Epidermal melanocyte (primary cell): ENCODE results near the gene COG7.

ENCODE experiments used
- DNase-seq: peaks from one replicate; pipeline ENCODE4 v3.0.0; 2011; ENCODE audit warnings: low spot score; ENCODE audit not compliant: insufficient read length

COG7 gene

DNA sequence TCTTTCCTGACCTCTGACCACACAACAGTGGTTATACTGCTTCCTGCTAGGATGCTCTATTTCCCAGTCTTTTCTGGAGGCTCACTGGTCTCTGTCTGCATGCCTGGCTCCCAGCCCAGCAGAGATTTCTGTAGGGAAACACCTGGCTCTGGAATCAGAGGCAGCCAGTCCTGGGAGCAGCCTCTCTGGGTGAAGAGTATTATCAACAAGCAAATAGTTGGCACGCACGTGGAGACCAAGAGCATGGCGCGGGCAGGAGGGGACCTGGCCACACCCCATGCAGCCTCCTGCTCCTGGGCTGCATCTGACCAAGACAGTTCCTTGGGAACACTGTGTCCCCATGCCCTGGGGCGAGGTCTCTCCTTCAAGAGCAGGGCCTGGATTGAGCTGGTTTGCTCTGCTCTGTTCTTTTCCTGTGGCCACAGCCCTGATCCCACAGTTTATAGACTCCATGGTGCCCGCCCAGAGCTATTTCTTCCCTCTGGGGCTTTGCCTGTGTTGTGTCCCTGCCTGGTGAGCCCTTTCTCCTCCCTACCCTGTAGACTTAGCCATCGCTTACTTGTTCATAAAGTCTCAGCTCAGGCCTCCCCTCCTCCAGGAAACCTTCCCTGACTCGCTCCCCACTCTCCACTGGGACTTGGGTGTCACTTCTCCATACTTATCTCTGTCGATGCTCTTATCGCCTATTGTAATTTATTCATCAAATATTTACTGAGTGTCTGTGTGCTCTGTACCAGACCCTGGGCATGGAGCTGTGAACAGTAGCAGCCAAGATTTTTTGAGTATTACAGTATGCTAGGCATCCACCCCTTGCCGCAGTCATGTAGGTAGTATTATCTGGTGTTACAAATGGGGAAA, 90.3 kb downstream of the COG7 start:
- DNase-seq, result no peak

DNA sequence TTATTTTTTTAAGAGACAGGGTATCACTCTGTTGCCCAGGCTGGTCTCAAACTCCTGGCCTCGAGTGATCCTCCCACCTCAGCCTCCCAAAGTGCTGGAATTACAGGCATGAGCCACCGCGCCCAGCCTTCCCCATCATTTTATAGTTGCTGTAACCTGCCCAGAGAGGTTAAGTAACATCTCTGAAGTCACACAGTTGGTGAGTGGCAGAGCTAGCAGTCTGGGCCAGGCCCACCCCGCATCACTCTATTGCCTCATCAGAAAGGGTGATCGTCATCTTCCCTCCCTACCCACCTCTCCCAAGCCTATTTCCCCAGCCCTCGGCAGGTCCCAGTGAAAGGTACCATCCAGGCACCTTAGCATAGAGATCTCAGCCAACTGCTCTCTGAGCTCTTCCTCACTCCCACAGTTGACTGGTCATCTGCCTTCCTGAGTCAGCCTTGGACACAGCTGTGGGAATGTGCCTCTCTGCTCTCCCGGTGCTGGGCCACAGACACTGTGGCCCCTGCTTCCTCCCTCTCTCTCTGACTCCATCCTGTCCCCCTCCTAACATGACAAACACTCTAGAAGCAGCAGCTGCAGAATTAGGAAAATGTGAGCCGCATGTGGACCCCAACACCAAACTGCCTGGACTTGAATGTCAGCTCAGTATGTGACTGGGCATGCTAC, 93.8 kb downstream of the COG7 start:
- DNase-seq, result no peak

DNA sequence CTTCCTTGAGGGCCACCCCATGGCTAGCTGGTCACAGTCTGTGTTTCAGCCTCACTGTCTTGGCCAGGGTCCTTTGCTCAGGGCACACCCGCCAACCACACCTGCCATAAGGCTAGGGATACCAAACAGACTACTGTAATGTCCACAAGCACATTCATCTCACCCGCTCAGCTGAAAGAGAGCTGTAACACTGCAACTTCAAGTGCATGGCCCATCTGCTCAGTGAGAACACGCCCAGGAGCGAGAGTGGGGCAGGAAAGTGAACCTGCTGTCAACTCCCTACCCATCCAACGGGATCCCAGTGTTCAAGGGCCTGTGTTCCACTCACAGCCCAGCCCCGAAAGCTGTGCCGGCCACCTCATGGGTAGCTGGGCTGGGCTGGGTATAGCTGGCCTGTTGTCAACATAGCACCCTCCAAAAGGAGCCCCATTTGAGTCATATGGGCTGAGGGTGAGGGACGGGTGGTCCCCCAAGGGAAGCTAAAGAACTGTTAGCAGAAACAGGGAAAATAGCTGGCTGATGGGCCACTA, 95.2 kb downstream of the COG7 start:
- no peak for DNase-seq

DNA sequence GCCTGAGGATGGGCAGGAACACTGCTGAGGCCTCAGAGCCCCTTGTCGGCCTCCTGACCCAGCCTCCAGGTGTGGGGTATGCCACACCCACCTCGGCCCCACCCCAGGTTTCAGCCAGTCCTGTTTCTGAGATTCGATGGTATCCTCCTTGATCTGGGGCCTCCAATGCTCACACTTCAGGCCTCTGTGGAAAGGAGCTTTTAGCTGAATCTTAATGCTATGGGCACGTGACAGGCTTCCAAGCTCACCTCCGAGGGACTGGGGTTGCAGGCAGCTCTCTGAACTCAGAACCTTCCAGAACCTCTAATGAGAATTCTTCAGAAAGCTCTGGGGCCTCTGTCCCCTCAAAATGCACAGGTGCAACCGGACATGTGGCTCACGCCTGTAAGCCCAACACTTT, 96.0 kb downstream of the COG7 start:
- DNase-seq, result no peak

DNA sequence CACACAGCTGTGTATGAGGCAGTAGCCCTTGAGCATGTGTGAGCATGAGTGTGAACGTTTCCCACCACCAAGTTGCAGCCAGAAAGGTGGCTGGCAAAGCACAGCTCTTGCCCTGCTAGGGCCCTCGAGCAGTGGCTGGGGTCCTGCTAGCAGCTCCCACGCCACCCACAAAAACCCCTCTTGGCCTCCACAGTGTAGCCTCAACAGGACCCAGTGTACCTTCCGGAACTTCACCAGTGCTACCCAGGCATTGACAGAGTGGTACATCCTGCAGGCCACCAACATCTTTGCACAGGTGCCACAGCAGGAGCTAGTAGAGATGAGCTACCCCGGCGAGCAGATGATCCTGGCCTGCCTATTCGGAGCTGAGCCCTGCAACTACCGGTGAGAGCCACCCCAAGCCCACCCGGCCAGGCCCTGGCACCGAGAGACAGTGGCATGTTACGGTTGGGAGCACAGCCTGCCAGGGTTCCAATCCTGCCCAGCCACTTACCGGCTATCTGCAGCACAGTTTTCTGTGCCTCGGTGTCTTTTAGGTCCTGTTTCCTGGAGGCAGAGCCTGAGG, 97.8 kb downstream of the COG7 start:
- no peak for DNase-seq

DNA sequence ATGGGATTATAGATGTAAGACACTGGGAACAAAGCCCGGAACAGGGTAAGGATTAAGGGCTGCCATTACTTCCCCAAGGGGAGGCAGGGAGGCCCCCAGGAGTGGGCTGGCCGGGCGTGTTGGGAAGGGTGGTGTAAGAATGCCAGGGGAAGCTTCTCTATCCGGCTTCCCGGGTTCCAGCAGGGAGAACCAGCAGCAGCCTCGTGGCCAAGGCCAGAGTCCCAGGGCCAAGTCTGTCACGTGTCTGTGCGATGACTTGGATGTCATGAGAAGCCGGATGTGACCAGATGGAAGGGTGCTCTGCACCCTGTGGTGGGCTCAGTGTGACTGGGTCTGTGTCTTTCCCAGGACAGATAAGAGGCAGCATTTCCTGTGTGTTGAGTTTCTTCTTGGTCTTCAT, 98.7 kb downstream of the COG7 start:
- no peak for DNase-seq

DNA sequence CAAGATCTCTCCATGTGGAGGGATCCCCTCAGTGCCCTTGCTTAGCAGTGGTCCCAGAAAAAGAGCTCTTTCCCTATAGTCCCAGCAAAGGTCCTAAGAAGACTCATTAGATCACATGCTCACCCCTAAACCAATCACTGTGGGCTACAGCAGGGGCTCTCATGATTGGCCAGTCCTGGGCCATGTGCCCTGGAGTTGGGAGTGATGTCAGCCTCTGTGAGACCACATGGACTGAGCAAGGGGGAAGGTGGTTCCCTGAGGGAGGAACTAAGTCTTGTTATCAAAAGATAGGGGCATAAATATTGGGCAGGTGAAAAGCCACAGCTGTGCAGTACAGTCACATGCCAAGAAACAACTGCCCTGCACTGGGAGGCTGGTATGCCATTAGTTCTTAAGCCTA, 99.5 kb downstream of the COG7 start:
- DNase-seq, result no peak

DNA sequence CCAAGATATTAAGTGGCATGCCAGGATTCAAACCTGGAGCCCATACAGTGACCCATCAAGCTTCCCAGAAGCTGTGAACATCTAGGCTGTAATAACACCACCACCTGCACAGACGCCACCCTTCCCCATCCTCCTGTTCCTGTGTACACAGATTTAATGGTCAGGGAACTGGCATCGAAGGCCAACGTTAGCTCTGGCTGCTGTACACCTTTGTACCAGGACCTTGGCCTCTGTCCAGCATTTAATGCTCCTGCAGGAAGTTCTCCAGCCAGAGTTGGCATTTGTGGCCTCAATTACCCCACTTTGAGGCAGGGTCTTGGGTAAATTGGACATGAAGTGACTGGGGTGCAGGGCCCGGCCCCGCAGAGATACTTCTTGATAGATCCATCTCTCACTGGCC, 101.6 kb downstream of the COG7 start:
- DNase-seq, result no peak

DNA sequence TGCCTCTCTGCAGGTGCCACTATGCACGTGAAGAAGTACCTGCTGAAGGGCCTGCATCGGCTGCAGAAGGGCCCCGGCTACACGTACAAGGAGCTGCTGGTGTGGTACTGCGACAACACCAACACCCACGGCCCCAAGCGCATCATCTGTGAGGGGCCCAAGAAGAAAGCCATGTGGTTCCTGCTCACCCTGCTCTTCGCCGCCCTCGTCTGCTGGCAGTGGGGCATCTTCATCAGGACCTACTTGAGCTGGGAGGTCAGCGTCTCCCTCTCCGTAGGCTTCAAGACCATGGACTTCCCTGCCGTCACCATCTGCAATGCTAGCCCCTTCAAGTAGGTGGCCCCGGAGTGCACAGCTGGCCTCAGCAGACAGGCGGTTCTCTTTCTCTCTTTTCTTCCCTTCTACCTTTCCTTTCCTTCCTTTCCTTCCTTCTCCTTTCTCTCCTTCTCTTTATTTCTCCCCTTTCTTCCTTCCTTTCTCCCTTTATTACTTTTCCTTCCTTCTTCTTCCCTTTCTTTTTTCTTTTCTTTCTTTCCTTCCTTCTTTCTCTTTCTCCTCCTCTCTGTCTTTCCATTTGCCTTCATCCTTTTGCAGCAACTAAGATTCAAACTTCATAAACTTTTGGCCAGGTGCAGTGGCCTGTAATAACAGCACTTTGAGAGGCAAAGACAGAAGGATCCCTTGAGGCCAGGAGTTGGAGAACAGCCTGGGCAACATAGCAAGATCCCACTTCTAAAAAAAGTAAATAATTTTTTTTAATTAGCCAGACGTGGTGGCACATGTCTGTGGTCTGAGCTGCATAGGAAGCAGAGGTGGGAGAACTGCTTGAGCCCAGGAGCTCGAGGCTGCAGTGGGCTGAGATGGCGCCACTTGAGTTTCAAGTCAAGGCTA, 104.2 kb downstream of the COG7 start:
- no peak for DNase-seq

DNA sequence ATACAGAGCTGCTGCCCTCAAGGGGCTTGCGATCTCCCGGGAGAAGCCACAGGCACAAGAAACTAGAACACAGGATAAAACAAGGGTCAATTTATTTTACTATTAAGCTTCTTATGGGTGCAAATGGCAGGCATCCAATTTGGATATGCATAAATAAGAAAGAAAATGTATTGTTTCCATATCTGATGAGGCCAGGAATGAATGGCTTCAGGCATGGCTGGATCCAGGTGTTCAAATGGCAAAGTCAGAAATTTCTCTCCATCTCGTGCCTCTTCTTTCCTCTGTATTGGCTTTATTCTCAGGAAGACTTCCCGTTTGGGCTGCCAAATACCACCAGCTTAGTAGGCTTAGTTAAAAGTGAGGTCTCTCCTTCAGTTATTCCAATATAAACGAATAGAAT, 107.8 kb downstream of the COG7 start:
- DNase-seq, result no peak

DNA sequence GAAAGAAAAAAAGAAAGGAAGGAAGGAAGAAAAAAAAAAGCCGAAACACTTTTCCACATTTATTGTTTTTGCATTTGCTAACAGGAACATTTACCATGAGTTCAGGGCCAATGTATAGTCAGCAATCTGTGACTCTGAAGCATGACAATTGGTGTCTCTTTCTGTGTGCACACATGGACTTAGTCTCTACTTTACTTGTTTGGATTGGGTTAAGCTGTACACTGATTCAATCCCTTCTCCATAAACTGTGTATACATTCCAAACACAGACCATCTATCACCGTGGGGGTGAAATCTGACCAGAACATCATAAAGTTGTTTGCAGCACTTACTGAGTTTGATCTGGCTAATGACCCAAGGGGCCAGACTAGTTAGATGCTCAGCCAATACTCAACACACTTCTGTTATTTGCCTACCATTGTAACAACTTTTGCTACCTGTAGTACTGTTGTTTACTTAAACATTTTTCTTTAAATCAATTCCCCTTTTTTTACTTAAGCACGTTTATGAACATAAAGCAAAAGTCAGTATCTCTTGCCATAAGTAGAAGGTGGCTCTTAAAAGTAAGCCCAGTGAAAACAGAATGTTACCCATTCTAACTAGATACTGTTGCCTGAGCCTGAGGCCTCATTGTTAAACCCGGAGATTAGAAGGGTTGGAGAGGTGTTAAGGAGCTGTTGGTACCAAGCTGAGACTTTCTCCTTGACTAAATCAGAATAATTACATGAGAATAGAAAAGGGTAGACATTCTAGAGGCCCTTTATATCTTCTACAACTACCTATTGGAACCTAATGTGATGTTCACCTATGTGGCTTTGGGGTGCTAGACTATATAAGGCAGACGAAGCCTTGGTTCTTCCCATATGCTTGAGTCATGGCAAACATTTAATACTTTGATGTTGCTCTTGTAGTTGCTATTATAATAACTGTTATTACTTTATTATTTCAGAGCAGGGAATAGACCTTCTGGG, 109.1 kb downstream of the COG7 start:
- no peak for DNase-seq

DNA sequence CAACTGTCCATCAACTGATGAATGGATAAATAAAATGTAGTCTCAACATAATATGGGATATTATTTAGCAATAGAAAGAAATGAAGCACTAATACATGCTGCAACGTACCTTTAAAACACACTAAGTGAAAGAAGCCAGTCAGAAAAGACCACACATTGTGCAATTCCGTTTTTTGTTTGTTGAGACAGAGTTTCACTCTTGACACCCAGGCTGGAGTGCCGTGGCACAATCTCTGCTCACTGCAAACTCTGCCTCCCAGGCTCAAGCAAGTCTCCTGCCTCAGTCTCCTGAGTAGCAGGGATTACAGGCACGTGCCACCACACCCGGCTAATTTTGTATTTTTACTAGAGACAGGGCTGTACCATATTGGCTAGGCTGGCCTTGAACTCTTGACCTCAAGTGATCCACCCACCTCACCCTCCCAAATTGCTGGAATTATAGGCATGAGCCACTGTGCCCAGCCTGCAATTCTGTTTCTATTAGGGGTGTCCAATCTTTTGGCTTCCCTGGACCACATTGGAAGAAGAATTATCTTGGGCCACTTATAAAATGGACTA, 110.8 kb downstream of the COG7 start:
- no peak for DNase-seq

DNA sequence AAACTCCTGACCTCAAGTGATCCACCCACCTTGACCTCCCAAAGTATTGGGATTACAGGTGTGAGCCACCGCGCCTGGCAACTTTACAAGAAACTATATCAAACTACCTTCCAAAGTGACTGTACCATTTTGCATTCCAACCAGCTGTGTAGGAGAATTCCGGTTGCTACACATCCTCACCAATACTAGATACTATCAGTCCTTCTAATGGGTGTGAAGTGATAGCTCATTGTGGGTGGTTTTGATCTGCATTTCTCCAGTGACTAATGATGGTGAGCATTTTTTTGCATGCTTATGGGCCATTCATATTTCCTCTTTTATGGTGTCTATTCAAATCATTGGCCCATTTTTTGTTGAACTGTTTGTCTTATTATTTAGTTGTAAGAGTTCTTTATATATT, 113.2 kb downstream of the COG7 start:
- DNase-seq, result no peak
